ENCODE results near the gene ZFR2.
A peak's percentile ranks its signal among the peaks of the same experiment; 100 is the strongest.
"Not testable (repeated sequence)": the region's sequence is repeated elsewhere in the genome, so short reads cannot be mapped to it uniquely, and the experiment has no call there.

ZFR2 gene

GRCh38 chr19:3835055-3835435 lies 33.8 kb downstream of the ZFR2 start:
- no peak for DNase-seq

GRCh38 chr19:3834349-3835054 lies 34.3 kb downstream of the ZFR2 start:
- DNase-seq = no peak

GRCh38 chr19:3833578-3834348 lies 35.1 kb downstream of the ZFR2 start:
- no peak for DNase-seq

GRCh38 chr19:3832001-3832400 lies 36.8 kb downstream of the ZFR2 start:
- DNase-seq = no peak

GRCh38 chr19:3831601-3832000 lies 37.2 kb downstream of the ZFR2 start:
- no peak for DNase-seq

GRCh38 chr19:3830621-3831589 lies 37.9 kb downstream of the ZFR2 start:
- no peak for DNase-seq

GRCh38 chr19:3827306-3827705 lies 41.5 kb downstream of the ZFR2 start:
- DNase-seq = no peak

- DNase-seq = no peak
Measured at GRCh38 chr19:3826163-3826562, 42.7 kb downstream of the ZFR2 start.

- DNase-seq = no peak
Measured at GRCh38 chr19:3825286-3825956, 43.4 kb downstream of the ZFR2 start.

- DNase-seq = no peak
Measured at GRCh38 chr19:3823350-3823713, 45.5 kb downstream of the ZFR2 start.

- DNase-seq = no peak
Measured at GRCh38 chr19:3822683-3823349, 46.0 kb downstream of the ZFR2 start.

GRCh38 chr19:3821857-3822364 lies 46.9 kb downstream of the ZFR2 start:
- DNase-seq = peak; percentile 99

- no peak for DNase-seq
Measured at GRCh38 chr19:3821156-3821555, 47.7 kb downstream of the ZFR2 start.

GRCh38 chr19:3819989-3820388 lies 48.8 kb downstream of the ZFR2 start:
- no peak for DNase-seq

GRCh38 chr19:3818918-3819317 lies 49.9 kb downstream of the ZFR2 start:
- DNase-seq = no peak

- DNase-seq = no peak
Measured at GRCh38 chr19:3818466-3818865, 50.4 kb downstream of the ZFR2 start.

- no peak for DNase-seq
Measured at GRCh38 chr19:3817761-3818160, 51.1 kb downstream of the ZFR2 start.

- no peak for DNase-seq
Measured at GRCh38 chr19:3816566-3817218, 52.1 kb downstream of the ZFR2 start.

- DNase-seq = not testable (repeated sequence)
Measured at GRCh38 chr19:3816148-3816547, 52.7 kb downstream of the ZFR2 start.

- no peak for DNase-seq
Measured at GRCh38 chr19:3814648-3815047, 54.2 kb downstream of the ZFR2 start.
